Uterus (tissue), 4 donors: ENCODE measurements around the gene TMEM88. TPM values are rescaled to one million over a fixed set of nuclear protein-coding genes. Genes with fewer than 3 reads are reported as not detected.
A peak's percentile ranks its signal among the peaks of the same experiment; 100 is the strongest.

Experiments used
- DNase-seq, 2 donors: peaks; one replicate each; pipeline ENCODE4 v3.0.0-alpha.2; 2019 to 2020
- H3K27ac ChIP-seq, 2 donors: fragments of 200-600 bp; sonication (generic); 1 replicate in 1 of 2; 2 replicates in 1 of 2; pipeline ENCODE4 v1.5.1; 2016 to 2018
- H3K27me3 ChIP-seq, 2 donors: fragments of 200-600 bp; sonication (generic); one replicate each; pipeline ENCODE4 v1.5.1; 2018 to 2019; ENCODE audit warnings: control low read depth in 1 of 2
- H3K36me3 ChIP-seq, 2 donors: fragments of 200-600 bp; sonication (generic); one replicate each; pipeline ENCODE4 v1.5.1; 2019; ENCODE audit warnings: control low read depth in 1 of 2
- H3K4me1 ChIP-seq, 2 donors: fragments of 200-600 bp; sonication (generic); one replicate each; pipeline ENCODE4 v1.5.1; 2018 to 2019; ENCODE audit warnings: control low read depth in 1 of 2
- H3K4me3 ChIP-seq, 2 donors: fragments of 200-600 bp; sonication (generic); 1 replicate in 1 of 2; 2 replicates in 1 of 2; pipeline ENCODE4 v1.5.1; 2018 to 2019; ENCODE audit warnings: mild to moderate bottlenecking in 1 of 2
- H3K9me3 ChIP-seq, 2 donors: fragments of 200-600 bp; sonication (generic); one replicate each; pipeline ENCODE4 v1.5.1; 2019; ENCODE audit warnings: control low read depth in 1 of 2
- CTCF ChIP-seq, 4 experiments: fragments of 200-600 bp in 2 of 4; fragments of 450-650 bp in 2 of 4; sonication (generic) in 2 of 4; IDR thresholded peaks; one replicate each; pipeline ENCODE4 v1.5.1; 2016 to 2019; ENCODE audit warnings: antibody characterized with exemption in 4 of 4, mild to moderate bottlenecking in 2 of 4, moderate library complexity in 1 of 4
- POLR2A ChIP-seq, 2 donors: fragments of 450-650 bp; IDR thresholded peaks; one replicate each; pipeline ENCODE4 v1.6.1; 2016; ENCODE audit warnings: antibody characterized with exemption in 2 of 2, mild to moderate bottlenecking in 1 of 2, moderate library complexity in 1 of 2
- intact Hi-C: fragments of 100-400 bp; cut with DNase I; formaldehyde crosslinking; loops from one replicate; pipeline ENCODE4 v1.15.1; 2023; ENCODE audit warnings: low total_unique reads
- total RNA-seq, 4 donors: library from RNA; depleted of rRNA in 3 of 4; stranded (reverse); fragments of >200 nt in 3 of 4; gene quantifications; one replicate each; pipeline versions ENCODE4 v1.1.0 to v1.2.4, GENCODE V29; 2014 to 2023
- donor health status: DM: yes; HTN: yes; CAD: no.

The TMEM88 gene
- total RNA-seq, 4 donors from 2014 or later: 7.3 to 68.1 (median 28.1) TPM

- peak; percentile 61 for DNase-seq
- peak overlapping the region; percentile 97 to 98 for H3K27ac ChIP-seq
- no peaks in the 10 kb centered on the region for H3K9me3 ChIP-seq
- intact Hi-C loops: no loop called here
- H3K4me1 ChIP-seq: peaks cover 10 to 23% of the 10 kb centered on the region in 2 donors
- no peaks in the 10 kb centered on the region for H3K27me3 ChIP-seq
- no peaks in the 10 kb centered on the region for H3K36me3 ChIP-seq
- TF ChIP-seq CTCF (IDR thresholded peaks at IDR 0.05) (no peak), POLR2A (IDR thresholded peaks at IDR 0.05) (no peak)
- H3K4me3 ChIP-seq: peak overlapping the region; percentile 57 to 87
Observed at GRCh38 chr17:7885367-7886226, 30.7 kb downstream of the TMEM88 start.

GRCh38 chr17:7886227-7887037 lies 31.6 kb downstream of the TMEM88 start:
- Histone ChIP-seq H3K36me3 (no peaks in the 10 kb centered on the region), H3K4me3 (peak overlapping the region; percentile 57 to 87), H3K27me3 (no peaks in the 10 kb centered on the region), H3K4me1 (peaks cover 10 to 23% of the 10 kb centered on the region in 2 donors), H3K27ac (peak overlapping the region; percentile 97 to 98), H3K9me3 (no peaks in the 10 kb centered on the region)
- intact Hi-C loops: no loop called here
- peak; percentile 52 to 60 for DNase-seq
- TF ChIP-seq CTCF (IDR thresholded peaks at IDR 0.05) (no peak), POLR2A (IDR thresholded peaks at IDR 0.05) (no peak)

DNA sequence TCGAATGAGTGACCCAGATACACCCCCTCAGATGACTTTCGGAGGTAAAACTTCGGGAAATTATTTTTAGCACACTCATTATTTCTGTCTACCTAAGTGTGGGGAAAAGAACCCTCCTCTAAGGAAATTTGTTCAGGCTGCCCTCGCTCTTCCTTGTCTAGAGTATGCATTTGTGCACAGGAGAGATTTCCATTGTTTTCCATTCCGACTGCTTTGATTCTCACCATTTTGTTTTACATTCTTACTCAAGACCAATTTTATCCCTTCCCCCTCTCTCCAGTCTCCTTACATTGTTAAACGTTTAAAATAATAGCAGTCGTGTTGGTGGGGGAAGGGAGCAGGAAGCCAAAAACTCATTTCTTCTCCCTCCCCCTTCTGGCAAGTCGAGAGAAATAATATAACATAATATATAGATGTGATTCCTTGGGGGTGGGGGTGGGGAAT lies 32.2 kb downstream of the TMEM88 start:
- no peaks in the 10 kb centered on the region for H3K9me3 ChIP-seq
- H3K27ac ChIP-seq: peak overlapping the region; percentile 97 to 98
- H3K36me3 ChIP-seq: no peaks in the 10 kb centered on the region
- H3K4me3 ChIP-seq: peak overlapping the region; percentile 57 to 87
- peaks cover 10 to 23% of the 10 kb centered on the region in 2 donors for H3K4me1 ChIP-seq
- no peaks in the 10 kb centered on the region for H3K27me3 ChIP-seq
- intact Hi-C loops: no loop called here
- TF ChIP-seq CTCF (IDR thresholded peaks at IDR 0.05) (peak in 1 of 4 experiments; percentile 7), POLR2A (IDR thresholded peaks at IDR 0.05) (no peak)
- DNase-seq: no peak

DNA sequence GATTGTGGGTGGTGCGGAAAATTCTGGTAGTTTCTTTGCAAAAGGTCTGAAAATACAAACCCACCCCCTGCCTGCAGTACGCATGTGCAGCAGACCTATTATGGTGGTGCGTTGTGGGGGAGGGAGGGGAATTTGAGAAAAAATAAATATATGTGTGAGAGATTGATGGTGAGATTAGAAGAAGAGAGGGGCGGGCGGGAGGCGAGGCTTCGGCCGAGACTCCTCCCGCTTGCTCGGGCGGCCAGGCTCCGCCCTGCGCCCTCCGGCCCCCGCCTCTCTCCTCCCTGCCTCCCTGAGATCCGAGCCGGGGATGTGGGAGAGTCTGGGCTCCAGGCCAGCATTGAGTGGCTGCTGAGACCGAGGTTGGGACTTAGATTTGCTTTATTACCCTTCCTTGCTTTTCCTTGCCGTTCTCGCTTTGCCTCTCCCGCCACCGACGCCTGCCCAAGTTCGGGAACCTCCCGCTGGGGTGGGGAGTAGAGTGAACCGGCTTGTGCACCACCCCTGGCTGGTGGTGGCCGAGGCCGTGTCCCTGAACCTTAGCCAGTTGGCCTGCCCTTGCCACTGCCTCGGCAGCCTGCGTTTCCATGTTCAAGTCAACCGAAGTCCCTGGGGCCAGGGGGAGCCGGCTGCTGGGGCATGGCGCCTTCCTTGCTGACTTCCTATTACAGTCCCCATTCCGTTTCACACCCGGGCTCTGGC lies 32.8 kb downstream of the TMEM88 start:
- DNase-seq: peak; percentile 93 to 96
- intact Hi-C loops: no loop called here
- no peaks in the 10 kb centered on the region for H3K27me3 ChIP-seq
- H3K4me3 ChIP-seq: peak overlapping the region; percentile 57 to 87
- no peaks in the 10 kb centered on the region for H3K36me3 ChIP-seq
- H3K4me1 ChIP-seq: peaks cover 10 to 23% of the 10 kb centered on the region in 2 donors
- TF ChIP-seq POLR2A (IDR thresholded peaks at IDR 0.05): peak in 1 of 2 donors; percentile 41
- TF ChIP-seq CTCF (IDR thresholded peaks at IDR 0.05): peak in 1 of 4 experiments; percentile 5
- H3K9me3 ChIP-seq: no peaks in the 10 kb centered on the region
- H3K27ac ChIP-seq: peak overlapping the region; percentile 97 to 98
